Endometrium (tissue), 2 donors: Measurements from ENCODE around the gene MTOR.
"Not testable (repeated sequence)": the region's sequence is repeated elsewhere in the genome, so short reads cannot be mapped to it uniquely, and the experiment has no call there.

ENCODE experiments used
- FAIRE-seq: peaks from 2 replicates; lab custom pipeline; 2012; peaks lifted over from hg19 to GRCh38; lab: Jason Lieb, UNC
- donor health status: control.
- donor health status: control.

Gene MTOR

GRCh38 chr1:11262171-11263049 lies at the start of gene MTOR:
Gene MTOR (minus strand): TSS chr1:11262551. CDS start chr1:11259409, 3,142 bp downstream.
- peak; percentile 100 for FAIRE-seq

GRCh38 chr1:11309385-11309784 lies 47.0 kb upstream of the MTOR start:
- FAIRE-seq: no peak

GRCh38 chr1:11308699-11309224 lies 46.4 kb upstream of the MTOR start:
- no peak for FAIRE-seq

- FAIRE-seq: no peak
Measured at GRCh38 chr1:11307852-11308251, 45.5 kb upstream of the MTOR start.

- FAIRE-seq: not testable (repeated sequence)
Measured at GRCh38 chr1:11305516-11305915, 43.2 kb upstream of the MTOR start.

- FAIRE-seq: no peak
Measured at GRCh38 chr1:11302366-11302765, 40.0 kb upstream of the MTOR start.

- FAIRE-seq: no peak
Measured at GRCh38 chr1:11301601-11302000, 39.2 kb upstream of the MTOR start.

GRCh38 chr1:11299225-11299574 lies 36.8 kb upstream of the MTOR start:
- no peak for FAIRE-seq

- no peak for FAIRE-seq
Measured at GRCh38 chr1:11298390-11299224, 36.3 kb upstream of the MTOR start.

GRCh38 chr1:11297774-11298173 lies 35.4 kb upstream of the MTOR start:
- not testable (repeated sequence) for FAIRE-seq

GRCh38 chr1:11295905-11296304 lies 33.6 kb upstream of the MTOR start:
- no peak for FAIRE-seq

- no peak for FAIRE-seq
Measured at GRCh38 chr1:11294951-11295350, 32.6 kb upstream of the MTOR start.

GRCh38 chr1:11293856-11294255 lies 31.5 kb upstream of the MTOR start:
- FAIRE-seq: no peak

GRCh38 chr1:11291049-11291448 lies 28.7 kb upstream of the MTOR start:
- no peak for FAIRE-seq

- FAIRE-seq: no peak
Measured at GRCh38 chr1:11289064-11289463, 26.7 kb upstream of the MTOR start.

GRCh38 chr1:11286735-11287410 lies 24.5 kb upstream of the MTOR start:
- no peak for FAIRE-seq

GRCh38 chr1:11285883-11286734 lies 23.8 kb upstream of the MTOR start:
- FAIRE-seq: no peak

GRCh38 chr1:11284784-11285183 lies 22.4 kb upstream of the MTOR start:
- no peak for FAIRE-seq

GRCh38 chr1:11283151-11283550 lies 20.8 kb upstream of the MTOR start:
- no peak for FAIRE-seq

- FAIRE-seq: no peak
Measured at GRCh38 chr1:11281518-11282331, 19.4 kb upstream of the MTOR start.
